ENCODE results near the gene UBE2Q1.

DNA sequence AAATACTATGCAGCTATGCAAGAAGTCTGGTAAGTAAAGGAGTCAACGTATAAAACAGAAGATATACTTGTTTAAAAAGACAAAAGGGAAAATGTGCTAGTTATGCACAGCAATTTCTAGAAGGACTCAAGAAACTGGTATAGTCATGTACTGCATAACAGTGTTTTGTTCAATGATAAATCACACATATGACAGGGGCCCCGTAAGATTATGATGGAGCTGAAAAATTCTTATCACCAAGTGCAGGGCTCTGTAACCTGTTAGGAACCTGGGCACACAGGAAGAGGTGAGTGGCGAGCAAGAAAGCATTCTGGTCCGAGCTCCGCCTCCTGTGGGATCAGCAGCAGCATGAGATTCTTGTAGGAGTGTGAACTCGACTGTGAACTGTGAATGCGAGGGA is 36.3 kb upstream of the UBE2Q1 start:
- TF ChIP-seq, protein P1, sequence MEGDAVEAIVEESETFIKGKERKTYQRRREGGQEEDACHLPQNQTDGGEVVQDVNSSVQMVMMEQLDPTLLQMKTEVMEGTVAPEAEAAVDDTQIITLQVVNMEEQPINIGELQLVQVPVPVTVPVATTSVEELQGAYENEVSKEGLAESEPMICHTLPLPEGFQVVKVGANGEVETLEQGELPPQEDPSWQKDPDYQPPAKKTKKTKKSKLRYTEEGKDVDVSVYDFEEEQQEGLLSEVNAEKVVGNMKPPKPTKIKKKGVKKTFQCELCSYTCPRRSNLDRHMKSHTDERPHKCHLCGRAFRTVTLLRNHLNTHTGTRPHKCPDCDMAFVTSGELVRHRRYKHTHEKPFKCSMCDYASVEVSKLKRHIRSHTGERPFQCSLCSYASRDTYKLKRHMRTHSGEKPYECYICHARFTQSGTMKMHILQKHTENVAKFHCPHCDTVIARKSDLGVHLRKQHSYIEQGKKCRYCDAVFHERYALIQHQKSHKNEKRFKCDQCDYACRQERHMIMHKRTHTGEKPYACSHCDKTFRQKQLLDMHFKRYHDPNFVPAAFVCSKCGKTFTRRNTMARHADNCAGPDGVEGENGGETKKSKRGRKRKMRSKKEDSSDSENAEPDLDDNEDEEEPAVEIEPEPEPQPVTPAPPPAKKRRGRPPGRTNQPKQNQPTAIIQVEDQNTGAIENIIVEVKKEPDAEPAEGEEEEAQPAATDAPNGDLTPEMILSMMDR (IDR thresholded peaks at IDR 0.05) = no peak
- TF ChIP-seq POLR2A (IDR thresholded peaks at IDR 0.05) (no peak), POLR2AphosphoS5 (IDR thresholded peaks at IDR 0.05) (no peak)

Data from upper lobe of left lung (tissue), 4 donors.